OCI-LY3 (cell line): Measurements from ENCODE around the gene RPLP2.

Experiments used
- CTCF ChIP-seq: fragments of 200-600, 300-600 bp; sonication (generic); IDR thresholded peaks from 2 replicates; pipeline ENCODE4 v1.5.1; 2014; ENCODE audit warnings: antibody characterized with exemption, low read length, low read depth
- EZH2phosphoT487 ChIP-seq: fragments of 200-600 bp; shearing (Covaris generic); IDR thresholded peaks from 2 replicates; pipeline ENCODE4 v1.6.1; 2018; ENCODE audit warnings: antibody characterized with exemption, mixed run types, low read depth

GRCh38 chr11:798093-798713 lies 11.6 kb upstream of the RPLP2 start, which contains the start of gene SLC25A22:
- TF ChIP-seq CTCF: peak; percentile 62
- TF ChIP-seq EZH2phosphoT487: no peak
